NCI-H2107 (cell line): ENCODE data around the gene AACS.

Source experiments
- DNase-seq: peaks from one replicate; lab custom pipeline; 2025; lab: John Stamatoyannopoulos, UW

Gene AACS

DNA sequence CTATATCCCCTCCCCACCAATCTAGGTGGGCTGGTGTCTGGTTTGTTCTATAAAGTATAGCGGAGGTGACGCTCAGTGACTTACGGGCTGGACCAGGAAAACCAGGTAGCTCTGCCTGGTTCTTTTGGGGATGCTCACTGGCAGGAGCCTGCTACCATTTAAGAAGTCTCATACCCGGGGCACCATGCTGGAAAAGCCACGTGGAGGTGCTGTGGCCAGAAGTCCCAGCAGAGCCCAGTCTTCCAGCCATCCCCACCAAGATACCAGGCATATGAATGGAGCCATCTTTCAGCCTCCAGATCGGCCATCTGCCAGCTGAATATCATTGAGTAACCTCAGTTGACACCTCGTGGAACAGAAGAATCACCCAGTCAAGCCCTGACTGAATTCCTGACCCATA is 87.2 kb downstream of the AACS start:
- no peak for DNase-seq

- no peak for DNase-seq
These were observed 90.1 kb downstream of the AACS start for GRCh38 chr12:125155366-125155765.

GRCh38 chr12:125157177-125157576 is 91.9 kb downstream of the AACS start:
- DNase-seq: no peak

- no peak for DNase-seq
These were observed 94.5 kb downstream of the AACS start for GRCh38 chr12:125159702-125160101.

DNA sequence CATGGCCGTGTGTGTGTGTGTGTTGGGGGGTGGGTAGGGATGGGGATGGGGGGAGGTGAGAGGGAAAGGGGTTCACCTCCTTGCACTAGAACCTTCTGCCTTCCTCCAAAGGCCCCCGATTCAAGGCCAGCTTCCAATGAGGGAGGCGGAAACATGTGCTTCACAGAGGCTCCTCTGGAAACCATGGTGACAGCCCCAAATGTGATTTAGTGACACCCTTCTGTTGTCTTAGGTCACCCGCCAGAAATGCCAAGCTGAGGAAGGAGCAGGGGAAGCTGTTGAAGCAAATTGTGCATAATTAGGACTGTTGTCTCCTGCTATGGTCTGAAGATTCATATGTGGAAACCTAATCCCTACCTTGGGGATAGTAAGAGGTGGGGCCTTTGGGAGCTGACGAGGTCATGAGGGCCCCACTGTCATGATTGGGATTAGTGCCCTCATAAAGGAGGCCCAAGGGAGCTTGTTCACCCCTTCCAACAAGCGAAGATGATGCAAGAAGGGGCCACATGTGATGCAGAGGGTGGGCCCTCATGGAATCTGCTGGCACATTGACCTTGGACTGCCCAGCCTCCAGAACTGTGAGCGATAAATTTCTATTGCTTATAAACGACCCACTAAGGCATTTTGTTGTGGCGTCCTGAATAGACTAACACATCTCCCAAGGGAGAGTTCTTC is 95.2 kb downstream of the AACS start:
- DNase-seq: no peak

GRCh38 chr12:125161712-125162022 is 96.4 kb downstream of the AACS start:
- no peak for DNase-seq

GRCh38 chr12:125162489-125163028 is 97.3 kb downstream of the AACS start:
- no peak for DNase-seq

DNA sequence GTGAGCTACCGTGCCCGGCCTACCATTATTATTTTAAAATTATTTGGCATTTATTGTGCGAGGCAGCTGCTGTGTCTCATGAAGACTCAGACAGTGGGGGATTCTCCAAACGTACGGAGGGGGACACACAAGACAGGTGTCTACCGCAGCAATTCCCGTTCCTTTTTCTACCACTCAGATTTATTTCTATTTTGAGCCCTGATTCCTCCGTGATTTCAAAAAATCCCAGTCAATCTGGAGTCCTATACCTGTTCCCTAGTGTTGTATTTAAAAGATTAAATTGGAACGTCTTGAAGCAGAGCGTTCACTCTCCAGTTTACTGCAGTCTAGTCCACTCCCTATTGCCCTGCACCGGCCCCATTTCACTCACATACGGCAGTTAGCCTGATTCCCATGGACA is 97.9 kb downstream of the AACS start:
- DNase-seq: no peak

DNA sequence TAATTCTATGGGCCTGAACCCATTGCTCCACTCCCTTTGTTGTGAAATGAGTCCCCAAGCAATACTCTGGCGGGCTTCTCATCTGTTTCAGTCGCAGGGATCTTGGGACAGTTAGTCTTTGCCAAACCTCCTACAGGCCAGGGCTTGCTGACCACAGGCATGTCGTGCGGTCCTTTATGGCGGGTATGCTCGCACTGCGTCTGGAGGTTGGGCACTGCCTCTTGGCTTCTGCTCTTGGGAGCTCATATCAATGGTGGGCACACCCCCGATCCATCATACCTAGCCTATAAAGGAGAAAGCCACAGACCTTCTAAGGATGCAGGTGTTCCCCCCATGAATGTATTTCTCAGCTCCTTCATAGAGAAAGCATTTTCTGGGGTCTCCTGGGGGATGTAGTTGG is 99.3 kb downstream of the AACS start:
- DNase-seq: no peak

DNA sequence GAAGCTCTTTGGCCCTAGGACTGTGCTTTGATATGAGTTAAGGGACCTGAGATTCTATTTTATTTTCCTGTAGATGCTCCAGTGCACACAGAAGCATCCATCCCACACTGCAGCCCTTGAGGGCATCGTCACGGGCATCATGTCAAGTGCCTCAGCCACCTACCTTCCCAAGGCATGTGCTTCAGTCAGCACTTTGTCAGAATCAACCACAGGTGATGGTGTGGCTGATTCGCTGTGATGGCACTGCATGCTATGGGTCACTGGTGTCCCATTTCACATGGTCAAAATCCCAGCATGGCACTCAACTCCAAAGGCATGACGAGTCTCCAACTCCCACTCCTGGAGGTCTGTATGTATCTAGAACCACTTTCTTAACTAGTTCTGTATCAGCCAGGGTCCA is 100.8 kb downstream of the AACS start:
- no peak for DNase-seq

DNA sequence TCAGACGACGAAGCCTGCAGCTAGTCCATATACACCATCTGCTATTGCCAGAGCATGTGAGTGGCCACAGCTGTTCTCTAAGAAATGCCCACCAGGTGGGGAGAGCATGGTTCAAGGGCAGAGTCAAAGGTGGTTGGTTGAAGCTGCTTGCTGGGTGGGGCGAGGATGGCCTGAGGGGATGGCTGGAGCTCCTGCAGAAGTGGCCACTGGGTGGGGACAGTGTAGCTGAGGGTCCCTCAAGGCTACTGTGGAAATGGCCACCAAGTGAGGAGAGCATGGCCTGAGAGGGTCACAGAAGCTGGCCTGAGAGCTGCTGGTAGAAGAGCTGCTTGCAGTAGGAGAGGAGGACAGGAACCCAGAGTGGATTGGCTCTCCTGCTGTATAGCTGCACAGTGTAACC is 102.4 kb downstream of the AACS start:
- DNase-seq: no peak

DNA sequence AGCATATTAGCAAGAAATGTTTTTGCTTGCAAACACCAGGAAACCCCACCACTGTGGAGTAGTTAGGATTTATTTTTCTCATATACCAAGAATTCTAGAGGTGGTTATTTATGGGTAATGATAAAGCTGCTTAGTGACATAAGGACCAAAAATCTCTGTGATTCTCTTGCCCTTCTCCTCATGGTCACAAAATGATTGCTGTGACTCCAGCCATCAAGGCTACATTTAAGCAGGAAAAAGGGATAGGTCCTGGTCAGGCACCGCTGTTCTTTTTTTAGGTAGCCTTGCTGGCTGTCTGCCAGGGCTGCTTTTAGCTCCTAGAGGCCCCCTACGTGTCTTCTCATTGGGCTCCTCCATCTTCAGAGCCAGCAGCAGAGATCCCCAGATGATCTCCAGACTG is 104.2 kb downstream of the AACS start:
- no peak for DNase-seq

DNA sequence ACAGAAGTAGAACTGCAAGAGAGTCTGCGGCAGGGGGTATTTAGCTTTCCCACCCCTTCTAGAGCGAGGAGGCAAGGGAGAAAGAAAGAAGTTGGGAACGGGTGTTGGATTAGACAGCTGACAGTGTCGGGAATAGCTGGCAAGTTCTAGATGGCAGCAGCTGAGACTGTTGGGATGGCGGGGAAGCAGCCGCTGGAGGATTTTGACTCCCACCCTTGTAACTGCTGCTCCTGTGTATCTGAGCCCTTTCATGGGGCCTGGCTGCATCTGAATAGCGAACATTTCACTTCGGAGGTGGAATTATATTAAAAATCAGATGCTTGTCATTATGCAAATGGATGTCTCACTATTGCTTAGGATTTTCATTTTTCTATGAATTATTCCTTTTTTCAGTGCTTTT is 104.6 kb downstream of the AACS start:
- no peak for DNase-seq

- no peak for DNase-seq
These were observed 106.0 kb downstream of the AACS start for GRCh38 chr12:125171267-125171666.

GRCh38 chr12:125172231-125172850 is 107.1 kb downstream of the AACS start:
- no peak for DNase-seq

DNA sequence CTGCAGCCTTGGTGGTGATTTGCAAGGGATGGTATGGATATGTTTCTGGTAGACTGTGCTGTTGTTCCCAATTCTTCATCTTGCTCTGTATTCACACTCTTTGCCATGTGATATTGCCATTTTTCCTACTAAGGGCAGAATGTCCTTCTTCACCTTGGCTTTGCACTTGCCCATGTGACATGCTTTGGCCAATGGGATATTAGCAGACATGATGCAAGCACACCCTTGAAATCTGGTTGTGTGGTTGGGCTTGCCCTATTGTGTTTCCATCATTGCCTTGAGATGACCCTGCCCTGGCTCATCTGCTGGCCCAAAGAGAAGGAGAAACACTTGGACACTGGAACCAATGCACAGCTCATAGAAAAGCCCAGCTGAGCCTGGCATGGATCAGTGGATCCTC is 110.3 kb downstream of the AACS start:
- DNase-seq: no peak

DNA sequence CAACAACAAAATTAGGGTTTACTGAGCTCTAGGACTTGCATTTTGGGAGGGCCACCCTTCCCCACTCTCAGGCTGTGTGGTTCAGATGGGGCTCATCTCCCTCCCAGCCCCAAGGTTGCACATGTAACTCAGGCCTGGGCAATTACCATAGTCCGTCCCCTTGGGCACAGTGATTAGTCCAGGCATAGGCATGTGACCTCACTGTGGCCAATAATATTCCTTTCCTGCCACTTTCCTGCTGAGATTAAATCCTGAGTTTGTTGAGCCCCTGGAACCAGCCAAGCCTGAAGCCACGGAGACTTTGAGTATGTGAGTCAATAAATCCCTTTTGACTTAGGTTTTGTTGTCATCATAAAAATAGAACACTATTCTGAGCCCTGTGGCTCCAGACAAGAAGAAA is 113.0 kb downstream of the AACS start:
- DNase-seq: no peak

GRCh38 chr12:125180144-125180543 is 114.9 kb downstream of the AACS start:
- DNase-seq: no peak

DNA sequence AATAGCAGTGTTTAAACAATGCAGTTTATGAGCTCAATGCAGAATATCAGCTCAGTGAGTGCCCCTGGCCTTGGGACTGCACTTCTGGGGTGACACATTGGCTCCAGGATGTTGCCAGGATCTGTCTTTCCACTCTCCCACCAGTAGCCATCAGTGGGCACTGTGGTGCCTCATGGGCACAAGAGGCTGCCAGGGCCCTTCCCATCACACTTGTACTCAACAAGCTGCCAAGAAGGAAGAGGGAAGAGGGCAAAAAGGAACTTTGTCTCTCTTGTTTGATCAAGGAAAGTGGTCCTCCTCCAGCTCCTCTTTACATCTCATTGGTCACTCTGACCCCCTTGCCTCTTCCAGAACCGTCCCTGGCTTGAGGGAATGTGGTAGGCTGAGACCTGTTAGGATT is 115.9 kb downstream of the AACS start:
- DNase-seq: no peak

DNA sequence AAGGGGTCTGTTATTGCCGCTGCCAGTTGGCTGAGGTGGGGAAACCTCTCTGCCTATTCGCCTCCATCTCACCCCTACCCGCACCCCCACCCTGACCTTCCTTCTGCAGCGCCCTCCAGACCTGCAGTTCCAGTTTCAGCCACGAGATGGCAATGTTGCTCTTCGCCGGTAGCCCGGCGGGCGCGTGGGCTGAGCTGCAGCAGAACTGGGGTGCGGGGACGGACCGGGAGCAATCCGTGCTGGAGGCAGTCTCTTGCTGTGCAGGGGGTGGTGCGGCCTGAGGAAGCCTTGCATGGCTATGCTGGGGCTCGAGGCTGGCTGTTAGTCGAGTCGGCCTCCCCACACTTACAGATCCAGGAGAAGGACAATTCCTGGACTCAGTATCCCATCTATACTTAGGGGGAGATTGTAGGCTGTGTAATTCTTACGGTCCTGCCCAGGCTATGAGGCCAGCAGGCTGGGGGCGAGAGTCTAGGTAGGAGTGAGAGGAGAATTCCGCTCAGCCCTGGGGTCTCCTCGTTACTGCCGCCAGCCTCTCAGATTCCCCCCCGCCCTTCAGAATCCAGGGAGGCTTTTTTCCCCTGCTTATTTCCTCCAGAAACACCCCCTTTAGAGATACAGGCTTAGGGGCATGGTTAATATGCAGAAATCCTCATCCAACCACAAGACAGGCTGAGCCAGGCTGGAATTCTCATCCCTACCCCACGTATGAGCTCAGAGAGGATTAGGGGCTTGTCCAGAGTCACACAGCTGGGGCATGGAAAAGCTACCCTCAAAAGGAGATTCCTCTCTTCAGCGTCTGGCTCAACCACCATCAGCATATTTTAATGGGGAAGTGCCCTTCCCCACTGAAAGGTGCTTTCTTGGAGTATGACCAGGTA is 118.2 kb downstream of the AACS start:
- peak; percentile 66 for DNase-seq

DNA sequence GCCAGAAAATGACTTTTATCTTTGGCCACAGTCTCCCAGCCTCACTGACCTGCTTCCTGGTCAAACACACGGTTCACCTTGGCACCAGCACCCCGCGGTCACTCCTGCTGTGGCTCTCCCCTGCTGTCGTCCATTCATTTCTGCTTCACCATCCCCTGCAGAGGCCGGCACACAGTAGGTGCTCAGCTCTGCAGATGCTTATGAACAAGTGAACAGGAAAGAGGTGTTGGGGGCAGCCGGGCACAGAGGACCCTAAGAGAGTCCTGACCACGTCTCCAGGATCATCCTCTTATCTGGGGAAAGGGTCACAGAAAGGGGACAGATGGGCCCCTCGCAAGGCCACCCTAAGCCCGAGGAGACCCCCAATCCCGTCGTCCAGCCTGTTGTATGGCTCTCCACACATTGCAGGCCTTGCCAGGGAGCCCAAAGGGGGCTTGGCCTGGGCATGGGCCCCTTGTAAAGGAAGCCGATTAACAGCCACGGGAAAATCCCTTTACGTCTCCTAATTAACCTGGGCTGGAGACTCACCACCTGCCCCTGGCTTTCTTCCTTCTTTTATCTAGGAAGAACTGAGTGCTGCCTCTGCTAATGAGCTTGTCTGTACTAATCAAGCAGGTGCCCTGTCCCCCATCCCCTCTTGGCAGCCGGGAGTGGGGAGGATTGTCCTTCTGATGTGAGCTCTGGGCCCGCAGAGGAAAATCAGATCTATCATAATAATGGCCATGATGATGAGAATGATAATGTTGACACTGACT is 119.2 kb downstream of the AACS start:
- DNase-seq: no peak

- DNase-seq: no peak
These were observed 120.1 kb downstream of the AACS start for GRCh38 chr12:125185311-125185739.
